ENCODE results near the gene TCEA2. TPM values are rescaled to one million over a fixed set of nuclear protein-coding genes. Genes with fewer than 3 reads are reported as not detected.
A peak's percentile ranks its signal among the peaks of the same experiment; 100 is the strongest.

Gene TCEA2
- total RNA-seq, 3 donors from 2014 or later (not counting 1 experiment from before 2014, with no cell fraction given): 25.0 to 28.7 (median 28.5) TPM

DNA sequence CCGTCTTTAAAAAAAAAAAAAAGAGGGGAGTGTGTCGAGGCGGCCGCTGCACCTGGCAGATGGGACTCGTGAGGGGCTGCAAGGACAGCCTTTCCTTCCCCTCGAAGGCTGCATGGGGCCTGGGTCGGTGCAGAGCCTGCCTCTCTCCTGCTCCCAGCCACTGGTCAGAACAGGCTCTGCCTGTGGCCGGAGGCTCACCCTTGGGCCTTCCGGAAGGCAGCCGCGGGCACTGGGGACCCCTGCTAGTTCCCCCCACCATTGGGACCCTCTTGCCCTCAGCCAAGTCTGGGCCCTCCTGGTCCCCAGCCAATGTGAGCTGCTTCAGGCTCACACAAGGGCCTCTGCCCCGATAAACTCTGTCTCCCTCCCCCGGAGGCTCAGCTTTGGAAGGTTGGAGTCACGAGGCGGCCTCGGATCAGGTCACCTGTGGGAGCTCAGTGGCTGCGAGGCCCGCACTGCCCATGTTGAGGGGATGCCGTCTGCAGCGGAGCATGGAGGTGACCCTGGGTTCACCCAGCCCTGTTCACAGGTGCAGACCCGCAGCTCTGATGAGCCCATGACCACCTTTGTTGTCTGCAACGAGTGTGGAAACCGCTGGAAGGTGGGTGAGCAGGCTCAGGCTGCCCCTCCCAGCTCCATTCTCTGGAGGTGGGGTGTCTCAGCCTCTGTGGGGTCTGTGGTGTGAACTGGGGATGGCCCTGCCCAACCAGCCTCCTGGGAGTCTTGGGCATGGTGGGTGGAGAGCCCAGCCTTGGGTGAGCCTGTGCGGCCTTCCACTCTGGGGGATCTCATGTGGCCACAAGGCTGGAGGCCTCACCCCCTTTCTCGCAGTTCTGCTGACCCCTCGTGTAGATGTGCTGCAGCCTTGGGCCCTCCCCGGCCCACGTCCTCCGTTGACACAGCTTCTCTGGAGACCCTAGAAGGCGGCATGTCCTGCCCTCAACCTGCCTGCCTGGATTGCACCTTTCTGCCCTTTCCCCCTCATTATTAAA, 8.6 kb downstream of the TCEA2 start:
- no peak for ATAC-seq
- 81% methylated on average over 30 of the region's 30 CpGs for WGBS (ENCODE audit: insufficient coverage)
- Histone ChIP-seq H3K4me3 (ENCODE audit: low read length) (no peak overlapping the region), H3K27me3 (ENCODE audit: control insufficient read depth, insufficient read depth, low read length) (no peaks in the 10 kb centered on the region), H3K4me1 (ENCODE audit: control insufficient read depth, insufficient read depth, low read length) (peaks cover 51% of the 10 kb centered on the region), H3K27ac (ENCODE audit: low read length) (no peak overlapping the region), H3K36me3 (ENCODE audit: control insufficient read depth, insufficient read depth, low read length) (peaks cover 43% of the 10 kb centered on the region), H3K9me3 (ENCODE audit: control insufficient read depth, insufficient read depth, low read length) (no peaks in the 10 kb centered on the region)
- intact Hi-C loops (cut with micrococcal nuclease): no loop called here
- peaks cover 6 to 41% of the 10 kb centered on the region in 2 donors for H3K4me1 Mint-ChIP-seq
- no peak for DNase-seq
- H3K4me3 Mint-ChIP-seq: no peak overlapping the region
- no peak for TF ChIP-seq CTCF (IDR thresholded peaks at IDR 0.05)
- no peaks in the 10 kb centered on the region for H3K27me3 Mint-ChIP-seq (ENCODE audit: low read depth in 2 of 2)
- peak overlapping the region; percentile 21 to 52 for H3K27ac Mint-ChIP-seq
- no peaks in the 10 kb centered on the region for H3K36me3 Mint-ChIP-seq
- H3K9me3 Mint-ChIP-seq: no peaks in the 10 kb centered on the region

GRCh38 chr20:64072498-64073063, 9.6 kb downstream of the TCEA2 start:
- peak overlapping the region in 1 of 2 donors; percentile 52 for H3K27ac Mint-ChIP-seq
- peaks cover 51% of the 10 kb centered on the region for H3K4me1 ChIP-seq (ENCODE audit: control insufficient read depth, insufficient read depth, low read length)

DNA sequence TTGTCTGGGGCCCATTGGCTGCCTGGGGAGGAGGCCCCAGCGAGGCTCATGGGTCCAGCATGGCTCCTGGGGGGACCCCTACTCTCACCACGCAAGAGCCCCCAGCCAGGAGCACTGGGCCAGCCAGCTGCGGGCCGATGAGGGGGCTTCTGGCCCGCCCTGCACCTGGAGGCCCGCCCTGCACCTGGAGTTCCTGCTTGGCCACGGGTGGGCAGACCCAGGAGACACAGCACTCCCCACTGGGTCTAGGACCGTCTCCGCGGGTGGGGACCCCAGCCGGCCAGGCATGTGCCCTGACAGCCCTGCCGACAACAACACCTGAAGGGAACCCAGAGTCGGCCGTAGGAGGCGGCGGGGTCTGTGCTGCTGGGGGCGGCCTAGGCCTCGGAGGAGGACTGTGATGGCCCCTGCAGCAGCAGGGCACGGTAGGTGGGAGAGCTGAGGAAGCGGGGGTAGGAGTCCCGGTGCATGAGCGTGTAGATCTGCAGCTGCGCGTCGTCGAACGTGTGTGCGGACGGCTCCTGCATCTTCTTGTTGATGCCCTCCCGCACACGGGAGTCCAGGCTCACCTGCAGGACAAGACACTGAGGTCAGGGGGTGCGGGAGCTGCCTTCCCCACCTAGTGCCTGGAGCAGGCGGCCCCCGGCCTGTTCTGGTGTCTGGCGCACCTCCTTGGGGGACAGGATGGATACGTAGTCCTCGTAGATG, 10.6 kb downstream of the TCEA2 start:
- H3K27ac ChIP-seq (ENCODE audit: low read length): no peak overlapping the region
- H3K27me3 ChIP-seq (ENCODE audit: control insufficient read depth, insufficient read depth, low read length): no peaks in the 10 kb centered on the region
- 93% methylated on average over 37 of the region's 37 CpGs for WGBS (ENCODE audit: insufficient coverage)
- DNase-seq: no peak
- ATAC-seq: no peak
- Mint-ChIP-seq H3K27ac (no peak overlapping the region), H3K4me1 (peaks cover 11 to 39% of the 10 kb centered on the region in 2 donors), H3K9me3 (no peaks in the 10 kb centered on the region), H3K36me3 (no peaks in the 10 kb centered on the region), H3K4me3 (no peak overlapping the region), H3K27me3 (ENCODE audit: low read depth in 2 of 2) (no peaks in the 10 kb centered on the region)
- no peak for TF ChIP-seq CTCF (IDR thresholded peaks at IDR 0.05)
- H3K4me1 ChIP-seq (ENCODE audit: control insufficient read depth, insufficient read depth, low read length): peaks cover 52% of the 10 kb centered on the region
- no peaks in the 10 kb centered on the region for H3K9me3 ChIP-seq (ENCODE audit: control insufficient read depth, insufficient read depth, low read length)
- peaks cover 43% of the 10 kb centered on the region for H3K36me3 ChIP-seq (ENCODE audit: control insufficient read depth, insufficient read depth, low read length)
- intact Hi-C loops (cut with micrococcal nuclease): no loop called here
- no peak overlapping the region for H3K4me3 ChIP-seq (ENCODE audit: low read length)

More at GRCh38 chr20:64072498-64073063, 9.6 kb downstream of the TCEA2 start:
- H3K9me3 ChIP-seq (ENCODE audit: control insufficient read depth, insufficient read depth, low read length): no peaks in the 10 kb centered on the region
- no peaks in the 10 kb centered on the region for H3K9me3 Mint-ChIP-seq
- peaks cover 43% of the 10 kb centered on the region for H3K36me3 ChIP-seq (ENCODE audit: control insufficient read depth, insufficient read depth, low read length)
- H3K27ac ChIP-seq (ENCODE audit: low read length): no peak overlapping the region
- no peaks in the 10 kb centered on the region for H3K27me3 ChIP-seq (ENCODE audit: control insufficient read depth, insufficient read depth, low read length)
- no peaks in the 10 kb centered on the region for H3K36me3 Mint-ChIP-seq
- no peak for TF ChIP-seq CTCF (IDR thresholded peaks at IDR 0.05)
- H3K4me3 ChIP-seq (ENCODE audit: low read length): no peak overlapping the region
- WGBS (ENCODE audit: insufficient coverage): 80% methylated on average over 14 of the region's 14 CpGs
- H3K27me3 Mint-ChIP-seq (ENCODE audit: low read depth in 2 of 2): no peaks in the 10 kb centered on the region
- no peak overlapping the region for H3K4me3 Mint-ChIP-seq
- no peak for DNase-seq
- ATAC-seq: no peak
- peaks cover 5 to 38% of the 10 kb centered on the region in 2 donors for H3K4me1 Mint-ChIP-seq
- intact Hi-C loops (cut with micrococcal nuclease): no loop called here

Data from natural killer cell (primary cell).